Cerebellar cortex (tissue), 1 donor: ENCODE results near the gene ADGRB3.

ENCODE experiments used
- DNase-seq: peaks from one replicate; pipeline ENCODE4 v3.0.0-alpha.2; 2015; ENCODE audit warnings: low spot score

The ADGRB3 gene

DNA sequence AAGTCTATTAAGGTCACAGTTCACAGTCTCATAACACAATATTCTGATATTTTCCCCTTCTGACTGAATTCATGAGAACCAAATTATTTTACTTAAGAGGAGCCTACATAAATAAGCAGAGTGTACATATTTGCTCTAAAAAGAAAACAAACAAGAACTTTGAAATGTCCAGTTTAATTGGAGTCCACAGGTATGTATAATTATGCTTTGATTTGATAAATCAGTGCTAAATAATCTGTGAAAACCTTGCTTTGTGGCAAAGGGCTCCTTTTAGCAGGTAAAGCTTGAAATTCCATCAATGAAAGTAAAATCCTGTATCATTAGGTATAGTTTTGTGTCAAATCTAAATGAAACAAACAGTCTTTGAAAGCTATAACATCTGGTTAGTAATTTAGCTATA lies 69.4 kb downstream of the ADGRB3 start:
- no peak for DNase-seq

DNA sequence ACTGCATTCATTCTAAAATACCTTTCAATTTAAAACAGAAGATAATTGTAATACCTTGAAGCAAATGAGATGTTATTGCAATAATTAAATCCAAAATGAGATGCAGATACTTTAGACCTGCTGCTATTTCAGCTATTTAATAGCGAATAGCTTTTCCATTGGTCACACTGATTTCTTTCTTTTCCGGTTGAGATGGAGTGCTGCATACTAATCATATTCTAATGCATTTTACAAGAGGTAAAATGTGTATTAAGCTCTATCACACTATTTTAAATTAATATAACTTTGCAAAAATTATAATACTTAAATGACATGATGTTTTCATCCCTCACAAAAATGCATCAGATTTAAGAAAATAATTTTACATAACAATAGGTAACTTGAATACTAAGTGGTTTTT lies 74.0 kb downstream of the ADGRB3 start:
- no peak for DNase-seq

DNA sequence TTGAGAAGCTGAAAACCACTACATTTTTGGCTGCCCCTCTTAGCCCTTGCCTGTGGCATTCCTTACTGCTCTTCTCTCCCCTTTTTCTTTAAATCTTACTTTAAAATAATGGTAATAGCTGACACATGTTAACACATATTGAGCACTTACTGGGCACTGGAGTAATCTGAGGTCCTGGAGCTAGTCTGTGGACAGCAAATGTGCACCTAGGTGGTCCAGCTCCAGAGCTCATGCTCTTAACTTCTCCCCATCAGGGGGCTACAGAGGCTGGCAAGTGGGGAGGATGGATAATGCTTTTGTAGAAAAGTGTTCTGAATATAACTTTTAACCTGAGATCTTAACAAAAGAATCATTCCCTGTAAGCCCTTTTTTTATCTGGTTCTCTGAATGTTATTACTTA lies 74.8 kb downstream of the ADGRB3 start:
- DNase-seq: no peak

DNA sequence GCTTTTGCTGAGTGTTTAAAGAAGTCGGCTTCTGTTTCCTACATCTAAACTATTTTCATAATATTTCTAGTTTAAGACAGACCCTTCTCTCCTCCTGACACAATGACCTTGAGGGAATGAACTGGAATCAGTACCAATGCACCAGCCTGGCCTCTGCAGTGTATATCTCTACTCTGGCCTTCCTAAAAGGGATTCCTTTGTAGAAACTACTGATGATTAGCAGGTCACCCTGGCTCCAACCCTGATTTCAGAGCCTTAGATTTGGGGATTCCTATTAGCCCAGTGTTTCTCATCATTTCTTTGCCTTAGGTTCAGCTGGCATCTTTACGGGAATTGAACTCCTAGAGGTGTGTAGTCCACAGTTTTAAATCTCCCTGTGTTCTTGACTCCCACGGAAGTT lies 75.4 kb downstream of the ADGRB3 start:
- DNase-seq: no peak

DNA sequence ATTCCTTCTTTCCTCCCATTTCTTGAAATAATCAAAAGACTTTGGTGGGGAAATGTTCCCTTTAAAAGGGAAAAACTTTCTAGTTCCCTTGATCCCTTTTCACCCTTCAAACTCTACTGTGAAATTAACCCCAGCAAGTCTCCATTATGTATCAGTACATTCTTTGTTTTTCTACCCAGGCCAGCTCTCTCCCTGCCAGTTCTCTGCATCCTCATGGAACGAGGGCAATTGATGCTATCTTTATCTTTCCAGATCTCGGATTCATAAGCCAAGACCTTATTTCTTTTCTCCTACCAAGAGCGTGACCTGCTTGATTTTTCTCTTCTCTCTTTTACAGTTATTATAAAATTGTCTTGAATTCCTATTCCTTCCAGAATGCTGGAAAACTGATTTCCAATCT lies 75.8 kb downstream of the ADGRB3 start:
- DNase-seq: peak; percentile 80

DNA sequence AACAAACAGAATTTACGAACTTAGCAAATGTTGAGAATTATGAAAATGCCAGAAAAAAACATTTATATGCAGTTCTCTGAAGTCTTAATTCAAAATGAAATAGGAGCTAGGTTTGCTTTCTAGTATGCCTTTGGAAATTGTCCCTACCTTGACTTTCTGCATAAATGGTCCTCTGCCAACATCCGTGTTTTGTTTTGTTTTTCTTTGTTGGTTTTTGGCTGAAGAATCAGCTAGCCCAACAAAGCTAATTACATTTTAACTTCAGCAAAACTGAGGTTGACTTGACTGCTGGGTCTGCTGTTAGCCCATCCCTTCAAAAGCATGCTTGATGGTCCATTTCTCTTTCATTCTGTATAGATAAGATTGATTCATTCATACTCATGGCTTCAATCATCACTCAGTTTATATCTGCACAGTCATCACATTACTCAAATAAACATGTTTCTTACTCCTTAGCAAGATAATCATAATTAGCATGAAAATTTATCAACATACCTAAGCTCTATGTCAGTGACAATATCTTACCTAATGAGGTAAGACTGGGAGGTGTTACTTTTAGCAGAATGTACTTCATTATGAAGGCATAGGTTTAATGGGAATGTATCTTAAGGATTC lies 76.4 kb downstream of the ADGRB3 start:
- DNase-seq: peak; percentile 74

DNA sequence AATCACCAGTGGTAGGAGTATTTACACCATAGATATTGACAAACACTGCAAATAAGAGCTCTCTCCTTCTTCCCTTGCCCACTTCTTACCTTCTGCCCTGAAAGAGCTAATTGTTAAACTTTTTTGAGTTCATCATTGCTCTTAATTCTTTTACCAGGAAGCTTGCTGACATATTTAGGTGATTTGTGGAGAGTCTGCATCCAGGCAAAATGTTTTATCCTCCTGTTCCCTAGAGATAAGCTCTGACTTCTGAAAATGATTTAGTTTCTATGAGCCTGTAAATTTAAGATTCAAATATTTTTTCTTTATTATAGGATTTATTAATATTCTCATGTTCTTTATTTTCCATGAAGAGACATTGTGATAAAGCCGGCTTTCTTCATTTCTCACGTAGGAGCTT lies 81.5 kb downstream of the ADGRB3 start:
- no peak for DNase-seq

DNA sequence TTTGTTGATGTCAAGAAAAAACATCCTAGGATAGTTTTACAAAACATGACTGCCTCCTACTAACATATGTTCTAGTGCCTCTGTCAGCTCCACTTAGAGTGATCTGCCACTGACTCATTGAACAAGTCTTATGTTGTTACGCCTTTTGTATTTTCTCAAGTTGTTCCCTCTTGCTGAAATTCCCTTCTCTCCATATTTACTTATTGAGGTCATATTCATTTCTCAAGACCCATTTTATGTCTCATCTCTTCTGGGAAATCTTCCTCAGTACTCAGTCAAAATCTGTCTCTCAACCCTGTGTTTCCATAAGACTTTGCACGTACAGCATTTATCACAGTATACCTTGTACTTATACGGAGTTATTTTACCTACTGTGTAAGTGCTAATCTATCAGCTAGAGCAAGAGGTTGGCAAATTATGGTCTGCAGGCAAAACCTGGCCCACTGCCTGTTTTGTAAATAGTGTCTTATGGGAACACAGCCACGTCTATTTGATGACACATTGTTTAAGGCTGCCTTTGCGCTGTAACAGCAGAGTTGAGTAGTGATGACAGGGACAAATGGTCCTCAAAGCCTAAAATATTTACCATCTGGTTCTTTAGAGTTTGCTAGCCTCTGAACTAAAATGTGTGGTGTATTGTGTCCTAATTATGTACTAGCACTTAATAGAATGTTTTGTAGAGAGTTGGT lies 83.4 kb downstream of the ADGRB3 start:
- DNase-seq: peak; percentile 98

DNA sequence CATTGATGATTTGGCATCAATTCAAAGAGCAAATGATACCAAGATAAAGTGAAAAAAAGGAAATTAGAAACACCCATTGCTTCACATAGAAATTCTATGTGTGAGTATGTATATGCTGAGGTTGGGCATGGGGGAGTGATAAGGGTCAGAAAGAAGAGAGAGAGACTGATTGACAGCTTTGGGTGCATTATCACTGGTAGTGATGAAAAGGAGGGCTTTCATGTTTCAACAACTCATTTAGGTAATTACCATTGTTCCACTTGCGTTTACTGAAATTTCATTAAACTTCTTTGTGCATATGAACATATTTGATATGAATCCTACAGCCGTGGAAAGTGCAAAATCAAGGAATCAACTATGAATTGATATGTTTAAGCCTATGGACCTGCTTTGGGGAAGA lies 84.7 kb downstream of the ADGRB3 start:
- DNase-seq: no peak

DNA sequence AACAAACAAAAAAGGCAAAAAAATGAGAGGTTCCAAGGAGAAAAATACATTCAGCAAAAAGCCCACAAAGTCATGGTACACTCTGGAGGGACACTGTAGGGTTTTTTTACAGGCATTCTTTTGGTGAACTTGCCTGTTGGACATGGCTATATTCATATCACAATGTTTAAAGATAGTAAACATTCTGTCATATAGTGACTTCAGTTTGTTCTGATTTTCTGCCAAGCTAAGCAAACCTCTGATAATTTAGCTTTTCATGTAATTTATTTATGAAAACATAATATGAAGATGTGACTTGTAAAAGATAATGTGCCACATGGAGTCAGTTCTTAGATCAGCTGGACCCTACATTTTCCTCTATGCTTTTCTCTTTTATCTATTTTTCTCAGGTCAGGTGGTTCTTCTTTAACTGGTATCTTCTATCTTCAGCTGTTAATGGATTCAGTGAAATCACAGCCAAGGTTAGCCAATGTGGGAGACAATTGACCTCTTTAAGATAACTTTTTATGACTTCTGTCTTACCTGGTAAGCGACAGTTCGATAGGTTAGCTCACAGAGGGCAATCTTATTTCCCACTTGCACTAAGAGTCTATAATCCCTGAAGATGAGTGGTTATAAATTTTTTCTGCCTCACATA lies 87.9 kb downstream of the ADGRB3 start:
- DNase-seq: no peak

DNA sequence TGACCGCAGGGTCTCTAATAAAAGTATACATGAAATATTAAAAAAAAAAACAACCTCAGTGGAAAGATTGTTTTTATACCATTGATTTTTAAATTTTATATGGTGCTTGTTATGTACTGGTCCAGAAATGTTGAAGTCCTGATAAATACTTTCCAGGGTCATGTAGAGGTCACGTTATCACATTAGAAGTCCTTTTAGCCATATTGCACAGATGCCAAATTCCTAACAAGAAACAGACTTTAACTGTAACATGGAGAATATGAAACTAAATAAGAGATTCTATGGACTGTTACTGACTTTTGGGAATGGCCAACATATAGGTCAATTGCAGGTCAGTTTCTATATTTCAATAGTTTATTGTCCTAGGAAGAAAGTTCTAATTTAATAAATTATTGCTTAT lies 89.0 kb downstream of the ADGRB3 start:
- no peak for DNase-seq

DNA sequence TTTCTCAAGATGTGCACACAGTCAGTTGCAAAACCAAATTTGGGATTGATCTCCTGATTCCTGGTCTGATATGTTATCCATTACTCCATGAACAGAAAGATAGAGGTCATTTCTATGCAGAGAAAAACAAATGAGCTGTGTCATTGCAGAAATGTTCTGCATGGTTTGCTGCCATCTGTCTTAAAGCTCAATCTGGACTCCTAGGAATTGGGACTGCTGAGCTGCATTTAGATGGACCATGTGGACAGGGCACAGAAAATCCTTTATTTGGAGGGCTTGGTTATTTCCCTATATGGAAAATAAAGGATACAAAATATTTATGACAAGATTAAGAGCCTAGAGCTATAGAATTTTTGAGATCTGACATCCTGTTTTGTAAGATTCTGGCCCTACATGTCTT lies 91.3 kb downstream of the ADGRB3 start:
- DNase-seq: peak; percentile 97

DNA sequence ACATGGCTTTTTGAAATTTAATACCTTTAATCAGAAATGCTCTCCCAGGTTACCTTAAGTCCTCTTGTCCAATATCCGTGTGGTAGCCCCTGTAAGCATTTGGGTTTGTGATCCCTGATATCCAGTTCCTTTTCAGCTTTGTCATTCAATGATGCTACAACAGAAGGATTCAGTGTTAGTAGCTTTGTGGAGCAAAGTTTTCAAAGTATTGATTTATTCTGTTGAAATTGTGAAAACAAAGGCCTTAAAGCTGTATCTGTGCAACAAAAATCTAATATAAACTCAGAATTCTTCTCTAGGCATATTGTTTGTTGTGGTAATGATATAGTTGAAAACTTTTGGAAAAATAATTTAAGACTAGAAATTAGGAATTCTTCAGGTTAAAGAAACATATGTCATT lies 91.9 kb downstream of the ADGRB3 start:
- DNase-seq: no peak

DNA sequence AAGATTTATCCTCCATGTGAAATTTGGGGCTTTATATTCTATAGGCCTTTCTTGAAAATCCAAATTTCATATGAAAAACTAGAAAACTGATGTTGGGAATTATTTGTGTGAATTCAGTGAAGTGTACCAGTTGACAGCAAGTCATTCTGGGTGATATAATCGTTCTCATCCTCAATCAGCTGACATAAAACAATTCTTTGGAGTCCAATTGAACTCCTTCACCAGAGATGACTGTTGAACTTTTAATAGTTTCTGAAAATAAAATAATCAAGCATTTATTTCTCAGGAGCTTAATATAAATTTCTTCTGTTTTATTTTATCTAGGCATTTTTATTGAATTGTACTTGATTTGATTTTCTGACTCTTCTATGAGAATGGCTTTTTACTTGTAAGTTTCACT lies 92.6 kb downstream of the ADGRB3 start:
- DNase-seq: no peak

DNA sequence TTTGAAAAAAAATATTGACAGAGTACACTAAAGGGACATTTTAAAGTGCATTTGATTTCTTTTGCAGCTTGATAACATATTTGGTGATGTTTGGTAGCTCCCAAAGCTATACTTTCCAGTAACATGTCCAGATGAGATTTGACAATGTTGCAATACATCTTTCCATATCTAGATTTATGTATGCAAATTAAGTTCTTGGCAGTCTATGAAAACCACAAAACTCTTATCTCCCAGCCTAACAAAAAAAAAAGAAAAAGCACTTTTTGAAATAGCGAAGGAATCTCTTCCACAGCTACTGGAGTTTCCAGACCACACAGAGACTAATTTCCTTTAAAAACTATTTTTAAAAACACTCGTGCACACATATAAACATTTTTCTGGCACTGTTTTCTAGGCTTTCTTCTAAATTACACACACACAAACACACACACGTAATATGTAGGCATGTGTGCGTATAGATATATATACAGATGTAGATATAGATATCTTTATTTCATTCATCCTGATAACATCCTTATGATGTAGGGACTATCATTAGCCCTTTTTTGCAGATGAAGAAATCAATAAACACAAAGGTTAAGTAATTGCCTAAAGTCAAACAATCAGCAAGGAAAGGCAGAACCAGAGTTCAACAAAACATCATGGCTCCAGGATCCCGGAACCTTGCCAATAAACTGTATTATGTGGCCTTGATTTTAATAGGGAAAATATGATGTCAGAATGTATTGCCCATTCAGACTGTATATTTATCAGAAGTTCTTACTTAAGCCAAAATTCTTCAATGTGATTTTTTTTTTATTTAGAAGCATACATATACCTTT lies 93.3 kb downstream of the ADGRB3 start:
- no peak for DNase-seq

DNA sequence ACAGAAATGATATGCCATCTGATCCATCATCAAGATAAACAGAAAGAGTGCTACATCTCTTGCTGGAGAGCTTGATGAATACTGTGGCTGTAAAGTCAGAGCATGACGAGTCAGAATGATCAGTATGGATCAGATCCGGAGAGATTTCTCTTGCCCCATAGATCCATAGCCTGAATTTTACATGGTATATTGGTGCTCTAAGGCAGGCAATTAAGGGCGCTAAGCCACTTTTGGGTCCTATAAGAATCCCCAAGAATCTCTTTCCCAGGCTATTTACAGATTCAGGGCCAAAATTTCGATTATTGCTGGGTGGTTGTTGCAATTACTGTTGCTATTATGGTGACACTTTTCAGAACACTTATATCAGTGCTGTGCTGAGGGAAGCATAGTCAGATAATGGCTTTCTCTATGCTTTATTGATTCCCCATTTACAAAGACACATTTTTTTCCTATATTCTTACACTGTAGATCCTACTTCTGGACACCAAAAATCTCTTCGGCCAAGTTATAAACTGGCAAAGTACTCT lies 94.4 kb downstream of the ADGRB3 start:
- no peak for DNase-seq

DNA sequence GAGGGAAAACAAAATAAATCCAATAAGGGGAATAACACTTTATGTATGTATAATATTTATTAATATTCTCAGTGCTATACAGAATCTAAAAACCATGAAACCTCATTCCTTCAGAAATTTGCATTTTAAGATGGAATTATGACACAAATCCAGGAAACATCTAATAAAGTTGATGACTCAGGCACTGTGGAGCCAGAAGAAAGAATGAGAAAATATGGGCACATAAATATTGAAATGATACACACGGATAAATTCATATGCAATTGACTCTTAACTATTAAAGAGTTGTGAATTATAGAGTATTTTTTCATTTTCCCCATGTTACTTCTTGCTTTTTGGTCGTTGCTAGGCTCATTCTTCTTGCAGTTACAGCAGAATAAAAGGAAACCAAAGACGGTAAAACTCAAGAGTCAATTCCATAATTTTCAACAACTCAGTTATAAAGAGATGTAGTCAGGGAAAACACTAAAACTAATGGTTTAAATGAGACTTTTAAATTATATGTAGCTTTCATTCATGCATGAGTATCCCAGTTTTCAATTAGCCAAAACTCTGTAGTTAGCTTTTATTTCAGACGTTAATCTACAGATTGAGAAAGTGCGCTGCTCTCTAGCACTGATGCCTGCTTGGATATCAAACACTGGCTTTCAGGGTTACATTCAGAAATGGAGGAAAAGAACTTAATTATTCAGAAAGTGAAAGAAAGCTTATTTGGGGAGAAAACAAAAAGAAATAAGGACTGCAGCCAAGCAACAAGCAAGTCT lies 95.4 kb downstream of the ADGRB3 start:
- DNase-seq: no peak

DNA sequence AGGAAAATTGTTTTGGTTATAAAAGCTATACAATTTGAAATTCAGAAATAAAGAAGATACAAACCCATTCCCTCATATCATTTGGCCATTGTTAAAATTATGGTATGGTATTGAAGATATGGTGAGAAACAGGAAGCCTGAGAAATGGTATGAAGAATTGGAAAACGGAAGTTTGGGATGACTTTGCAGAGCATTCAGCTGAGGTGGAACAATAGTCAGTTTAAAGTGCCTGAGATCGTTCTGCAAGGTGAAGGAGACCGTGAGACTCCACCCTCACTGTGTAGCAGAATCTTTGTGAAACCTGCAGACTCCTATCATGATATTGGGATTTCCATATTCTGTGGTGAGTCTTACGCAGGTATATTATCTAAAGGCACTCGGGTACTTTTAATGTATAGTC lies 97.3 kb downstream of the ADGRB3 start:
- no peak for DNase-seq

DNA sequence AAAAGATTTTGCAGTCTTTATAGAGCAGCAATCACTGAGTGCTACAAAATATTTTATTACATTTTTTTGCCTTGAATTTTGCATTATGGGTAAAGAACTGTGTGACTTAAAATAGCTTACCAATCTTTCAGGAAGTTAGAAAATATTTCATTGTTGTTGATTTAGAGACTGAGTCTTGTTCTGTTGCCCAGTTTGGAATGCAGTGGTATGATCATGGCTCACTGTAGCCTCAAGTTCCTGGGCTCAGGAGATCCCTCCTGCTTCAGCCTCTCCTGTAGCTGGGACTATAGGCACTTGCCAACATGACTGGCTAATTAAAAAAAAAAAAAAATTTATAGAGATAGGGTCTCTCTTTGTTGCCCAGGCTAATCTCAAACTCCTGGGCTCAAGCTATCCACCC lies 100.8 kb downstream of the ADGRB3 start:
- no peak for DNase-seq

DNA sequence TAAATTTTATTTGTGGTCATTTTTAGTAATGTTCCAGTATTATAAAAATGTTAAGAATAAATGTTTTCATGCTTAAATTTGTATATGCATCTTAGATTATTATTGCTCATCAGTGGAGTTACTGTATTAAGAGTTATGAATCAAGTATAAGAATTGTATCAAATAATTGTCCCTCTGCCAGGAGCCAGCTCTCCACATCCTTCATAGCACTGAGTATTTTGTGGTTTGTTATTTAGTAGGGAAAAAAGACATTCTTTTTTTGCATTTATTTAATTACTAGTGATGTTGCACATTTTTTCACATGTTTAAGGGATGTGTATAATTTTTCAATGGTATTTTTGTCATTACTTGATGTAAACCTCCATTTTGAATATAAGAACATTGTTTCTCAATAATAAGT lies 102.0 kb downstream of the ADGRB3 start:
- DNase-seq: no peak

DNA sequence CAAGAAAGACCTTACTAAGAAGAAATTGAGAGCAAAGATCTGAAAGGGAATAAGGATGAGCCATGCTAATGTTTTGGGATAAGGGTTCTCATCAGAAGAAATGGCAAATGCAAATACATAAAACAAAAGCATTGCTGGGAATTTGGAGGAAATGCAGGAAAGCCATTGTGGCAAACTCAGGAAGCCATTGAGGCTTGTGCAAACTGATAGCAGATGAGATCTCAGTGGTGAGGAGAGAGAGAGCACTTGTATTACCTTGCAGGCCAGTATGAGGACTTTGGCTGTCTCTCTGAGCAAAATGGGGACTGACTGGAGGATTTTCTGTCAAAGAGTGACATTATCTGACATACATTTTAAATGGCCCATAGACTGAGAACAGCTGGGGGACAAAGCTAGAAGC lies 103.0 kb downstream of the ADGRB3 start:
- DNase-seq: no peak
